Ectodermal cell (in vitro differentiated cells): Measurements from ENCODE around the gene ETV5.

Experiments
- H3K27ac ChIP-seq: 2 replicates; pipeline ENCODE4 v1.7.0; 2013; ENCODE audit warnings: mild to moderate bottlenecking, low read depth, low read length; ENCODE audit not compliant: insufficient read depth, poor library complexity, severe bottlenecking
- H3K27me3 ChIP-seq: 2 replicates; pipeline ENCODE4 v1.7.0; 2013; ENCODE audit warnings: mild to moderate bottlenecking, low read length; ENCODE audit not compliant: insufficient read depth, control insufficient read depth, poor library complexity, severe bottlenecking
- H3K36me3 ChIP-seq: one replicate; pipeline ENCODE4 v1.7.0; 2013; ENCODE audit warnings: low read length; ENCODE audit not compliant: control insufficient read depth, insufficient read depth
- H3K4me1 ChIP-seq: one replicate; pipeline ENCODE4 v1.7.0; 2013; ENCODE audit warnings: low read length; ENCODE audit not compliant: control insufficient read depth, insufficient read depth
- H3K4me3 ChIP-seq: 2 replicates; pipeline ENCODE4 v1.7.0; 2013; ENCODE audit warnings: low read depth, low read length, control low read depth; ENCODE audit not compliant: insufficient read depth
- H3K9me3 ChIP-seq: 2 replicates; pipeline ENCODE4 v1.7.0; 2013; ENCODE audit warnings: mild to moderate bottlenecking, low read length, moderate library complexity; ENCODE audit not compliant: control insufficient read depth
- WGBS, 2 experiments: methylation state at CpG; one replicate each; pipeline ENCODE4 v1.1.7; 2013; ENCODE audit warnings: missing lambda C conversion rate in 2 of 2; 5-methylcytosine and 5-hydroxymethylcytosine counted together

The ETV5 gene

DNA sequence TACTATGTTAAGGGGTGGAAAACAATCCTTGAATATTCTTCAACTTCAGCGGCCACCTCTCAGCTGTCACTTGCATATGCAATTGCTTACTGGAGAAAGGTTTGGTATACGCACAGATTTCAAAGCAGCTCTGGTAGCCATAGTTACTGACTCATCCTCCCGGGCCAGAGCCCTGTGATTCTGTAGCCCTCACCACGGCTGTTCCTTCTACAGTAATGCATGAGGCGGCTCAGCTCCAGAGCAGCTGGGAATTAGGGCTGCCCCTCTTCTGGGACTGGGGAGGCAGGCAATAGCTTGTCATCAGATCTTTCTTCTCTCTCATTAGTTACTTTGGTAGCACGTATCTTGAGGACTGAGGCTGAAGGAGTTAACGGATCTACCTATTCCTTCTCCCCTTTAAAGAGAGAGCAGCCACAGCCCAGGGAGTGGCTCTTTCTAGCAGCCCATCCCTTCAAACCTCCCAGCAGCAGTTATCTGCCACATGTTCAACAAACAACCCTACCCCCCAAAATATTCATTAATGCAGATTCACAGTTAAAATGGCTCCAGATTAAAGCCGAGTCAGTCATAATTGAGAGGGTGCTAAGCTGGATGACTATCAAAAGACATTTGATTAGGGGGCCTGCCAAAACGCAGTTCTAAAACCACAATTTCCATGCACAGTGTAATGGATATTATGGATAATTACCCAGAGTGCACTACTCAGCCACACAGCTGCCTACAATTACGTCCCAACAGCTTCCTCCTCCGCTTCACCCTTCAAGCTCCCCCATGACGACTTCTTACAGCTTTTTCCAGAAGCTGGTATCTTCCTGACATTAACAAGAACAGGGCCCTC is 54.7 kb downstream of the ETV5 start:
- H3K4me3 ChIP-seq: no peak overlapping the region
- H3K27ac ChIP-seq: no peak overlapping the region
- 80 to 84% methylated on average over 12 of the region's 12 CpGs for WGBS, 2 experiments
- H3K9me3 ChIP-seq: no peaks in the 10 kb centered on the region
- H3K36me3 ChIP-seq: no peaks in the 10 kb centered on the region
- H3K27me3 ChIP-seq: no peaks in the 10 kb centered on the region
- H3K4me1 ChIP-seq: no peaks in the 10 kb centered on the region

DNA sequence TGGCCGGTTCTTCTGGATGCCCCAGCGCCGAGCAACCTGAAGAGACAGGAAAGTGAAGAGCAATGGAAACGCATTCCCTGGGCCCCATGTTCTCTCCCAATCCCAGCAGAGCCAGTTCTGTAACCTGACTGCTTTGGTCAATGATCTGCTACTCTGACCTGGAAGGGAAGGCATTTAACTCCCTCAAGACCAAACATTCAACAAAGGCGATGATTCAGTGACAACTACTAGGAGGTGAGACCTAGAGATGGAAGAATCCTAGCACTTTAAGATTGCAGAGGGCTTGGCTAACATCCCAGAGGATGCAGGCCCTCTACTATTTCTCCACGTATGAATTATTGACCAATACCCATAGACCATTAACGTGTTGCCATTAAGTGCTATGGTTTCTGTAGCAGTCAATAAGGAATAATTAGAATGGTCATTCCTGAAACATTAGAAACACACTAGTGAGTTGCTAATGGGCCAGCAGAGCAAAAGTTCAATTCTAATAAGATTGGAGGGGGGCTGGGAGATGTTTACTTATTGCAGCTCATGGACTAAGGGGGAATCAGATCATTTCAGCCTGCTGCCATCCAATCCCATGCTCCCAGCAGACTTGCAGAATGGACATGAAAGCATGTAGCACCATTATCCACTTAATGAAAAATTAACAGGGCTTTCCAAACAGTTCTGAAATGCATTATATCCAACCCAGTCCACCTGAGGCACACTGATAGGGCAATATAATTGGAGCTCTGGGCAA is 56.6 kb downstream of the ETV5 start:
- Histone ChIP-seq H3K27me3 (no peaks in the 10 kb centered on the region), H3K4me1 (no peaks in the 10 kb centered on the region), H3K27ac (no peak overlapping the region), H3K4me3 (no peak overlapping the region), H3K36me3 (no peaks in the 10 kb centered on the region), H3K9me3 (no peaks in the 10 kb centered on the region)
- WGBS, 2 experiments: 96 to 97% methylated on average over 7 of the region's 7 CpGs

DNA sequence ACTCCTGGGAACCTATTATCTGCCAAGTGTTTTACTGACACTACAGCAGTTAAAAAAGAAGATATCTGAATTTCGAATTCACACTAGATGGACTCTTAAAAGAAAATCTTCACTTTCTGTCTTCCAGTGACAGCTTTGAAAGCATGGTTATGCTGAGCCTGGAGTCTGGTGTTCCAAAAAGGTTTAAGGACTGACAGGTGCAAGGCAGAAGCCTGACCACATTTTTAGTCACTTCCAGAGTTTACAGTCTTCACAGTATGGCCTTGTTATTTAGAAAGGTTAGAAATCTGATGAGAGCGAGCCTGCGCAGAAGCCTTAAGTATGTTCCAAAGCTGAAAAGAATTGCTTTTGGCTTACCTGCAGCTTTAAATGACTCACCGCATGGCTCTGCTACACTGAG is 59.9 kb downstream of the ETV5 start:
- 92 to 94% methylated on average over 4 of the region's 4 CpGs for WGBS, 2 experiments
- H3K36me3 ChIP-seq: no peaks in the 10 kb centered on the region
- H3K4me3 ChIP-seq: no peak overlapping the region
- H3K27ac ChIP-seq: no peak overlapping the region
- H3K9me3 ChIP-seq: no peaks in the 10 kb centered on the region
- H3K27me3 ChIP-seq: no peaks in the 10 kb centered on the region
- peaks cover 12% of the 10 kb centered on the region for H3K4me1 ChIP-seq

DNA sequence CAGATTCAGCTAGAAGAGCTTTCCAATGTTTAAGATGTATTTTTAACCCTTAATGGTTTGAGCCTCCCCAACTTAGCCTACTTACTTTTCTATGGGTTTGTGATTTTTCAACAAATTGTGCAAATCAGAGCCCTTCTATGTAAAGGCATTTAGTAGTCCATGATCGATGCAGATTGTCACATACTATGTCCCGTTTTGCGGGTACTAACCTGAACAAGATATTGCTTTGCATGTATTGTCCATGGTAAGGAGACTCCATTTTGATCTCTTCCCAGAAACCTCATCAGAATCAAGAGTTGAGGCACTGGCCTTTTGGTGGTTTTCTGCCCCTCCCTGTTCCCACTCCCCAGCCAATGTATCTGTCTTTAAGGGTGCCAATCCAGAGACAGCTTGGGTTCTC is 60.8 kb downstream of the ETV5 start:
- no peaks in the 10 kb centered on the region for H3K9me3 ChIP-seq
- 97 to 98% methylated on average over 3 of the region's 3 CpGs for WGBS, 2 experiments
- no peak overlapping the region for H3K27ac ChIP-seq
- no peak overlapping the region for H3K4me3 ChIP-seq
- H3K4me1 ChIP-seq: peaks cover 12% of the 10 kb centered on the region
- no peaks in the 10 kb centered on the region for H3K36me3 ChIP-seq
- H3K27me3 ChIP-seq: peaks cover 5% of the 10 kb centered on the region

DNA sequence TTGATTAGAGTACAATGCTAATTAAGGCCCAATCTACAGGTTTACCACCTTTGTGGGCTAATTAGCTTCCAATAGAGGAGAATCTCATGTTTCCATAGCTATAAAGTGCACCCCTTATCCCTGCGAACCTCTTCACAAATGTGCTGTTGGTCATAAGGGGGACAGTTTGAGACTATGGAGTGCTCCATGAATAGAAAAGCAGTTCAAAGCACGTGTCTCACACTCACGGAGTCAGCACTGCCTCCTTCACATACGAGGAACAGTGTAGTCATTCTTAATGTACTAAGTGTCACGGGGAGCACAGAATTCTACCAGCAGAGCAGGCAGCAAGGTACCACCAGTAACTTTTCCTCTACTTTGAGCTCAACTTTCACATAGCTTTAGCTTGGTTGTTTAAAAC is 62.1 kb downstream of the ETV5 start:
- peaks cover 12% of the 10 kb centered on the region for H3K4me1 ChIP-seq
- H3K27me3 ChIP-seq: peaks cover 5% of the 10 kb centered on the region
- no peaks in the 10 kb centered on the region for H3K9me3 ChIP-seq
- no peak overlapping the region for H3K4me3 ChIP-seq
- no peak overlapping the region for H3K27ac ChIP-seq
- 95 to 96% methylated on average over 5 of the region's 5 CpGs for WGBS, 2 experiments
- no peaks in the 10 kb centered on the region for H3K36me3 ChIP-seq

DNA sequence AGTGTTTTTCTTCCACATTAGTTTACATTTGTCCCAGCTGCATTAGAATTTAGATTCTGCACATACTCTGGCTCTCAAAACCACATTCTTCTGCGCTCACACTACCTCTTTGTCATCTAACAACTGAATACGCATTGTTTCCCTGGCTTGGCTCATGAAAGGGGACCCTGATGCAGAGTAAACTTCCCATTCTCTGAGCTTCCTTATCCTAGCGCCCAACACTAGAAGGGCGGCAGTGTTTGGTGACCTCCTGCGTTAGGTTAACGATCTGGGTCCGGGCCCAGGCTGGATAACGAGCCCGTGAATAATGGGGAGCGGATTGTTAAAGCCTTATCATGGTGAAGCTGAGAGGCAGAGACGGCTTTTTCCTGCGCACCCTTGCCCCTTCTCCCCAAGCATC is 63.9 kb downstream of the ETV5 start:
- Histone ChIP-seq H3K36me3 (no peaks in the 10 kb centered on the region), H3K27ac (no peak overlapping the region), H3K9me3 (no peaks in the 10 kb centered on the region), H3K4me3 (no peak overlapping the region), H3K4me1 (peaks cover 12% of the 10 kb centered on the region), H3K27me3 (peaks cover 5% of the 10 kb centered on the region)
- WGBS, 2 experiments: 60 to 65% methylated on average over 12 of the region's 12 CpGs

DNA sequence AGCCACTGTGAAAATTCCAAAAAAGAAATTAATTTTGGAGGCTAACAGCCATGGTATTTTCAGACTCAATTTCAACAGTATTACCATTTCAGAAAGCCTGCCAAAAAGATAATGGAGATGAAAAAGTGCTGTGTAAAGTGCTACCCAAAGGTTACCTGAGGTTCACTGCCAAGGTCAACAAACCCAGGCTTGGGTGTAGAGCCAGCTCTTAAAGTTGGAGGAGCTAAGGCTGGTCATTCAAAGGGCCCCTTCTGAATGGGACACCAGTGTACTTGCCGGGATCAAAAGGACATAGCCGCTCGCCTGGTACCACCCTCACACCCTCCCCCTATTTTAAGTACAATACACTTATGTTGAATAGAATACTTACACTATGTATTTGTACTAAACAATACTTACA is 64.5 kb downstream of the ETV5 start:
- Histone ChIP-seq H3K27ac (no peak overlapping the region), H3K36me3 (no peaks in the 10 kb centered on the region), H3K27me3 (peaks cover 5% of the 10 kb centered on the region), H3K4me3 (no peak overlapping the region), H3K4me1 (peaks cover 12% of the 10 kb centered on the region), H3K9me3 (no peaks in the 10 kb centered on the region)
- 100% methylated on average over 1 to 3 of the region's 3 CpGs for WGBS, 2 experiments

DNA sequence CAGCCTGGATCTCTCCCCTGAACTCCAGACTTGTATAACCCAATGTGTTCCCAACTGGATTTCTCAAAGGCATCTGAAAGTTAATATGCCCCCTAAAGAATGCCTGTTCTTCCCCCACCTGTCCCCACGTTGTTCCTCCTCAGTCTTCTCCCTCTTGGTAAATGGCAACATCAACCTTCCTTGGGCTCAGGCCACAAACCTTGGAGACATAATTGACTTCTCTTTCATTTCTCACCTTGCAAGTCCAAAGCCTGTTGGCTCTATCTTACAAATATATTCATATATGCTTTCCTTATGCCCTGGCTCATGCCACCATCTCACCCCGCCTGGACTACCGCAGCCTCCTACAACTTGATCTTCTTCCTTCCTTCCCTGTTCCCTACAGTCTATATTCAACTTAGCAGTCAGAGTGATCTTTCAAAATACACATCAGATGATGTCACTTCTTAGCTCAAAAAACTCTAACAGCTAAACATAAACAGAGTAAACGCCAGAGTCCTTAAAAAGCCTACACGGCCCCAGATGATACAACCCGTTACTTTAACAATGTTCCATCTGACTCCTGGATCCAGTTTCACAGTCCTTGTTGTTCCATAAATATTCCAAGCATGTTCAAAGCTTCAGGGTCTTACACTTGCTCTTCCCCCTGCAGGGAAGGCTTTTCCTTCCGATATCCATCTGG is 66.2 kb downstream of the ETV5 start:
- Histone ChIP-seq H3K36me3 (no peaks in the 10 kb centered on the region), H3K9me3 (no peaks in the 10 kb centered on the region), H3K4me1 (peaks cover 12% of the 10 kb centered on the region), H3K27me3 (peaks cover 5% of the 10 kb centered on the region), H3K27ac (no peak overlapping the region), H3K4me3 (no peak overlapping the region)
- WGBS, 2 experiments: 90 to 93% methylated on average over 7 of the region's 7 CpGs

DNA sequence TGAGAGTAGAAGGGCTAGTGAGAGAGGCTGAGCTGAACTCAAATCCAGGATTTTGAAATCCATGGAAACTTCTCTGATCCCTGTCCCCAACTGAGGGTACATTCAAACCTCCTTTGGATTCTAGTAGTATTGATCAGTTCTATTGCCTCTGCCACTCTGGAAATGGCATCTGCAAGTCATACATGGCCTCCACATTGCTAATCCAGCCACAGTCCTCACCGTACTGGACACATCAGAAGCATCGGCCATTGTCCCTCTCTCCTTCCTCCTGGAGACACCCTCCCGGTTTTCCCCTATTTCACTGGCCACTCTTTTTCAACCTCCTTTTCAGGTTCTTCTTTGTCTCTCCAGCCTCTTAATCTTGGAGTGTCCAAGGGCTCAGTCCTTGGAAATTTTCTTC is 66.9 kb downstream of the ETV5 start:
- no peak overlapping the region for H3K27ac ChIP-seq
- no peaks in the 10 kb centered on the region for H3K9me3 ChIP-seq
- H3K4me1 ChIP-seq: peaks cover 12% of the 10 kb centered on the region
- no peaks in the 10 kb centered on the region for H3K36me3 ChIP-seq
- peaks cover 5% of the 10 kb centered on the region for H3K27me3 ChIP-seq
- WGBS, 2 experiments: 91 to 93% methylated on average over 3 of the region's 3 CpGs
- no peak overlapping the region for H3K4me3 ChIP-seq

DNA sequence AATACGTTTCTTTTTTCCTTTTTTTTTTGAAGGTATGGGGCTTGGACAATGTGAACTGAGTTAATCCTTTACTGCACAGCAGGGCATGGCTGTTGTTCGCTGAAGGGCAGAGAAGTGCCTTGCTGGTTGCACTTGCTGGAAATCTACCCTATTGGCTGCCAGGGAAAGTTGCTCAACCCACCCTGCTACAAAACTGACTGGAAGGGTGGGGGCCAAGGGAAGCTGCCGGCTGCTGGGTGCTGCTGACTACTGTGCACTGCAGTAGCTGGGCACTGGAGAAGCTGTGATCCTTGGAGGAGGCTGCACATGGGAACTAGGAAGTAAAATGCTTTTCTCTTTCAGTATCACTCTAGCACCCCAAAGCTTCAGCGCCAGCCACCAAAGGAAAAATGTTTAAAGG is 70.5 kb downstream of the ETV5 start:
- no peaks in the 10 kb centered on the region for H3K36me3 ChIP-seq
- no peaks in the 10 kb centered on the region for H3K4me1 ChIP-seq
- H3K4me3 ChIP-seq: no peak overlapping the region
- H3K27ac ChIP-seq: no peak overlapping the region
- 77% methylated on average over 4 of the region's 4 CpGs for WGBS, 2 experiments
- H3K27me3 ChIP-seq: peaks cover under 1% of the 10 kb centered on the region
- no peaks in the 10 kb centered on the region for H3K9me3 ChIP-seq
